Activated CD4-positive, alpha-beta T cell treated with anti-CD3 and anti-CD28 coated beads, Interleukin-10, Interleukin-2, amounts not matched to agents 100 ng/mL and 50 ng/mL, durations not matched to agents 16 hours and 8 hours (primary cell): Measurements from ENCODE around the gene VEPH1.
"Not testable (repeated sequence)": the region's sequence is repeated elsewhere in the genome, so short reads cannot be mapped to it uniquely, and the experiment has no call there.

Experiments used
- DNase-seq: peaks from one replicate; pipeline ENCODE4 v3.0.0-alpha.2; 2020

The VEPH1 gene

DNA sequence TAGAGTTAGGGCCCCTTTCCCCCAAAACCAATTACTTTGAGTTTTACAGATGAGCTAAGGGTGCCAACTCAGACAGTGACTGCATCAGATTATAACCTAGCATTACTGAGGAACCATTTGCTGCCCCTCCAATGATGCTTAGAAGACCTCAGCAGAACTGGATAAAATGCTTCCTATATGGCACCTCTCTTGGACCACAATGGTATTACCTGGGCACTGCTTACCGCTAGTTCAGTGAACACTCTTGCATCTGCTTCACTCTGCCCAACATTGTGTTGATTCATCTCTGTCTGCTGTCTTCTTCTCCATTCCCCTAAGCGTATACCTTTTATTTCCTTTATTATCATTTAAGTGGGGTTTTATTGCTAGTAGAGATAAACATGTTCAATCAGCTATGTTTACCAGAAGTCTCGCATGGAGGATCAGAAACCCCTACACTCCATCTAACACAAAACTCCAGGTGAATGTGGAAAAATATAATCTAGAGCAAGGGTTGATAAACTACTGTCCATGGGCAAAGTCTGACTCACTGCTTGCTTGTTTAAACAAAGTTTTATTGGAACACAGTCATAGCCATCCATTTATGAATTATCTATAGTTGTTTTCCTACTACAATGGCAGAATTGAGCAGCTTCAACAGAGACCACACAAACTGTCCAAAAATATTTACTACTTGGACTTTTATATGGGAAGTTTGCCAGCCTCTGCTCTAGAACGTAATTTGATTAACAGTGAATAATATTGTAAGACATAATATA lies 166.8 kb downstream of the VEPH1 start:
- no peak for DNase-seq

DNA sequence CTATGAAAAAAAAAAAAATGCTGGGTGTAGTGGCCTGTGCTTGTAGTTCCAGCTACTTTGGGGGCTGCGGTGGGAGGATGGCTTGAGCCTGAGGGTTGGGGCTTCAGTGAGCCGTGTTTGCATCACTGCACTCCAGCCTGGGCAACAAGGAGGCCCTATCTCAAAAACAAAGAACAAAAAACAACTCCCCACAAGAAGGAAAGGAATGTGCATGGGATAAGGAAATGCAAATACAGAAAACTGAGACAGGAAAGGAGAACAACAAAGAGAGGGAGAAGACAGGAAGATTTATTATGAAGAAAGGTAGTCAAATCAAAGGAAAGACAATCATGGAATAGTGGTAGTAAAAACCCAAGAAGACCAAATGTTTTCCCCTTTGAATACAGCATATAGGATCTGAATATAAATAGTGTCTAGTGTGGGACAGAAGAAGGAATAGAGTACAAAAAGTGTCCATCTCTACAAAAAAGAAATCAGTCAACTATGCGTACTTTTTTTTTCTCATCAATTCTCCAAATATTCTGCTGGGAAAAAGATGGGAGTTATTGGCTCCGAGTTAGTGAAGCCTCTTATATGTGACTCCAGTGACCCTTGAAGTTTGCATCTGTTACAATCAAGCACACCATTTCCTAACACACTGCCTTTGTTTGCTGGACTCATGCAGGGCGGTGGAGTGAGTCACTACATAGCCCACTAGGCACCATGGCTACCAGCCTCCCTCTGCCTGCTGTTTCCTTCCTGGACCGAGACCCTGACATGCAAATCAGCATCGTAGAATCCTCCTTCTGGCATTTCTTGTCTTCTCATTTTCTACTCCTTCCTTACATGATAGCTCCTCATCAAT lies 167.8 kb downstream of the VEPH1 start:
- no peak for DNase-seq

DNA sequence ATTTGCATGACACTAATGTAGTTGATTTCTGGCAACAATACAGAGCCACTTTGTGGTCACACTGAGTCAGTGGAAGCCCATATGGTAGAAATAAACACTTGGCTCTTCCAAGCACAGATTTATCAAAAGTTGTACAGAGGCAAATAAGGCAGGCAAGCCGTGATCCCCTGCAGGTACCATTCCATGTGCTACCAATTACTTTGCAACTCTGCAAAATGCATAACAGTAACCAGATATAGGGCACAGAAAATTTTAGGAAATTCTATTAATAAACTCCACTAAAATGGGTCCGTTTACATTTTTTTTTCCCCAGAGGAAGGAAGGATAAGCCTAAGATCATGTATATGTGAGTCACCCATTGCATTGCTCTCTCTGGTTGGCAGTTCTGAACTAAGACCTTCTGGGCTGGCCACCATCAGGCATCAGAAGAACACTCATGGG lies 169.6 kb downstream of the VEPH1 start:
- DNase-seq: no peak

DNA sequence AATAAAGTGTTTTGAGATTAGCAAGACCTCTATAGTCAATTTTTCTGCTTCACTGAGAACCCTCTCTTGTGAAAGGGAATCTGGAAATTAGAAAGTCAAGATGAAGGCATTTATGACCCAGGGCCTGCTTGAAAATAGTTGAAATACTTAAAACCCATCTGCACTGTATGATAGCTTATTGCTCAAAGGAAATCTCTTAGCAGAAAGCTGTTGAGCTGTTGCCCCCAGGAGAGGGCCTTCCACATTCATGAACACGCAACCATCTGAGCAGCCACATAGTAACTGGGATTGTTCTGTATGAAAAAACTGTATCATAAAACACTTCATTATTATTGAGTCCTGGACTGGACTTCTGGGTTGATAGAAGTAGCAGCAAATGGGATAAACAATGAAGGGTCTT lies 173.0 kb downstream of the VEPH1 start:
- no peak for DNase-seq

DNA sequence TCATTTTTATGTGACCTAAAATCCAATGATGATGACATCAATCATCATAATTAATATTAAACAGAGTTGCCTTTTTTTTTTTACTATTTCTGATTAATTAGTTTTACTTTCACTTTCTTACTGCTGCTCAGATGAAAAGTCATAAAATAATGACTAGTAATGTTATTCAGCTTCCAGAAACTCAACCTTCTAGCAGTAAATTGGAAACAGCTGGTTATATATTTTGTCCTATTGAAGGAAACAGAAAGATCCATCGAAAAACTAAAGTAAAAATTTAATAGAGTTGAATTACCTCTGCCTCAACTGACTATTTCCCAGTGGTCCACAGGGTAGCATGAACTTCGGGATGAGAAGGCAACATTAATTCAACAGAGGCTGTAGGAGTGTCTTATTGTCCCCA lies 173.7 kb downstream of the VEPH1 start:
- no peak for DNase-seq

DNA sequence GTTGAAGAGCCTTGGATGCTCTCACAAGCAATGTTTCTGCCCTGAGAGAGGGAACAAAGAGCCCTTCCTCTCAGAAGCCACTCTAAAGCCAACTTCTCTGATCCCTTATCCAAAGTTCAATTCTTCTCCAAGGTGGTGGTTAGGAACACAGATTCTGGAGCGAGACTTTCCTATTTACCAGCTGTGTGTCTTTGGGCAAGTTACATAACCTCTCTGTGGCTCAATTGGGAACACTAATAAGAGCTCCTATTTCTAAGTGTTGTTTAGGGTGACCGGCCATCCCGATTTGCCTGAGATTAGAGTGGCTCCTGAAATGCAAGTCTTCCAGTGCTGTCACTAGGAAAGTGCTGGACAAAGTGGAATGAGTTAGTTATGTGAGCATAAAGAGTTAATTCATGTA lies 175.4 kb downstream of the VEPH1 start:
- no peak for DNase-seq

DNA sequence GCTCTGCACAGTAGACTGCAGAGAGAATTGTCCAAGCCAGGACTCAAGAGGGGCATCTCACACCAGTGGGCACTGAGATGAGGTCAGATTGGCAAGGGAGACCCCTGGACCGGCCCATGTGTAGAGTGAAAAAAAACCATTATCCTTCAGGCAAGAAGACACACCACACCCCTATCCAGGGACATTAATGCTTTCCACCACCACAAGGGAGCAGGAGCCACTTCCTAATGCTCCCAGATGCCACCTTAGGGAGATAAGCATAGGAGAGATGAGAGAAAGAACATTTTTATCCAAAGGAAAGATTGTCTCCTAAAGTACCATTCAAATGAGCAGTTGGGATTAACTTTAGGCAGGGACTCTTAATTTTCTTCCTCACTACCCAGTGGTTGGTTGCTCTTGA lies 176.2 kb downstream of the VEPH1 start:
- DNase-seq: no peak

DNA sequence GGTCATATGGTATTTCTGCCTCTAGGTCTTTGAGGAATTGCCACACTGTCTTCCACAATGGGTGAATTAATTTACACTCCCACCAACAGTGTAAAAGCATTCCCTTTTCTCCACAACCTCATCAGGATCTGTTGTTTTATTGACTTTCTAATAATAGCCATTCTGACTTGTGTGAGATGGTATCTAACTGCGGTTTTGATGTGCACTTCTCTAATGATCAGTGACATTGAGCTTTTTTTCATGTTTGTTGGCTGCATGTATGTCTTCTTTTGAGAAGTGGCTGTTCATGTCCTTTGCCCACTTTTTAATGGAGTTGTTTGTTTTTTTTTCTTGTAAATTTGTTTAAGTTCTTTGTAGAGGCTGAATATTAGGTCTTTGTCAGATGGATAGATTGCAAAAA lies 178.3 kb downstream of the VEPH1 start:
- DNase-seq: not testable (repeated sequence)

DNA sequence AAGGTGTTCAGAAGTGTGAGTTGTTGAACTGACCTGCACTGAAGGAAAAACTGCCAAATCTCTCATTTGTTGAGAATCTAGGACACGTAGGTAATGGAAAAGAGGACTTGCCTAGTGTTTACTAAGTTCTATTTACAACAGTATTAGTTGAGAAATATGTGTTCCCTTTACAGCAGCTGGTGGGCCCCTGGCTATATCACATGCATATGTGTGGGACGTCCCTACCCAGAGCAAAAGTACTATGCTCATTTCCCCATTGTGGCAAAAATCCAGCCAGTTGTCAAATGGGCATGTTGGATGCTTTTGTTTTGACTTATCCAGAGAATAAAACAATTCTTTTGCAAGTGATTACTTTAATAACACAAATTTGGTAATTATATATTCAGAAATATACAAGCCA lies 179.9 kb downstream of the VEPH1 start:
- no peak for DNase-seq

DNA sequence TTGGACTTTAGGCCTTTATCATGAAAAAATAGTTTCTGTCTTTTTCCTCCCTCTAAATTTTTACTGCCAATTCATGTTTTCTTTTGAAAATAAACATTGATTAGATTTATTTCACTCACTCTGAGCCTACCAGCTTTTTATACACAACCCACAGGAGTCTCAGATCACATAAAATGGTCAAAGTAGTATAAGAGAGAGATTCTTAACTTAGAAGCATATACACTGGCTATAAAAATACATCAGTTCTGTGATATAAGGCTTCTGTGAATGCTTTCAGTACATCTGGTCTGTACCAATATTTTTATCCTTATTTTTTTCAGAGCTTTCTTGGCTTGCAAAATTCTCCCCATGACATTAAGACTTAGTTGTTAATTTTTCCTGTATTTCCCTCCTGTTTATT lies 183.5 kb downstream of the VEPH1 start:
- no peak for DNase-seq

DNA sequence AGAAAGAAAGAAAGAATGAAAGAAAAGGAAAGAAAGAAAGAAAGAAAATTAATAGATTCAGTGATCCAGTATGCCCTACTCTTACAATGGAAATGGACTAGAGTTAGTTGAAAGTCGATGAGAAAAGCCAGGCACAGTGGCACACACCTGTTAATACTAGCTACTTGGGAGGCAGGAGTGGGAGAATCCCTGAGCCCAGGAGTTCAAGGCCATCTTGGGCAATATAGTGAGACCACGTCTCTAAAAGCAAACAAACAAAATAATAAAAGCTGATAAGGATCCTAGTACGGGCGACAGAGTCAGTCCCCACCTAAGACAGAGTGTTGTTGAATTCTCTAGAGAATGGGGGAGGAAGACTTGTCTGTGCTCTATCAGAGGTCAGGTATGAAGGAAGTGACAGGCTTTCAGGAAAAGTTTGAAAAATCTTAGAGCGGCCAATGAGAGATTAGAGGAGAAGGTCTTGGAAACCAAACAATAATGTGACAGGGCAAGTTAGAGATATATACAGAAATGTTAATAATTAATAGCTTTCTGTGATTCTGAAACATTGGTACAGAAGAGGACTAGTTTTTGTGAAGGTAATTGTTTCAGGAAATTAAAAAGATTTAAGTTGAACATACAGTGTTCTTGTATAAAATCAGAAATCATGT lies 184.5 kb downstream of the VEPH1 start:
- DNase-seq: no peak

DNA sequence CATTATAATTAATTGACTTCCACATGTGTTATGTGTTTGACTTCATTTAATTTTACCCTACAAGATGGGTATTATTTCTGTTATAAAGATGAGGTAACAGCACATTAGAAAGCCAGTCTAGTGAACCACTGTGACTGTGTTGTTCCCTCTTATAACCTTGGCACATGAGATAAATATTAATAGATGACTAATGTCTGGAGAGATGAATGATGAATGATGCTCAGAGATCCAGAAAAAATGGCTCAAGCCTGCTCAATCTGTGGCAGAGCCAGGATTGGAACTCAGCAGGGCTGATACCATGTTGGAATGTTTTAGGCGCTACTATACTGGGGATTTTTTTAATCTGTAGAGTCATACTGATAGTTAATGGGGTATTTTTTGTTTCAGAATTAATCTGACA lies 185.3 kb downstream of the VEPH1 start:
- DNase-seq: no peak

DNA sequence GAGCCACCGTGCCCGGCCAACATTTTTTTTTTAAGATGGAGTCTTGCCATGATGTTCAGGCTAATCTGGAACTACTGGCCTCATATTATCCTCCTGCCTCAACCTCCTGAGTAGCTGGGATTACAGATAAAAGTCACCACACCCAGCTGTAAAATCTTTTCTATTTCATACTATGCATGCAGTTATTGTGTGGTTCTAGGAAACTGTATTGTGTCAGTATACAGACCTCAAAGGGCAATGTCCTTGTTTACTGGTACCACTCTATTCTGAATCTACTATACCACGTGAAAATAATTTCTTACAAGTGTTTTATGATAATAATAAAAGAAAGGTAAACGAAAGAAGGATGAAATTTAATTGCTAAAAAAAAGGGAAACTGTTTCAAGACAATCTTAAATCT lies 190.0 kb downstream of the VEPH1 start:
- DNase-seq: no peak

DNA sequence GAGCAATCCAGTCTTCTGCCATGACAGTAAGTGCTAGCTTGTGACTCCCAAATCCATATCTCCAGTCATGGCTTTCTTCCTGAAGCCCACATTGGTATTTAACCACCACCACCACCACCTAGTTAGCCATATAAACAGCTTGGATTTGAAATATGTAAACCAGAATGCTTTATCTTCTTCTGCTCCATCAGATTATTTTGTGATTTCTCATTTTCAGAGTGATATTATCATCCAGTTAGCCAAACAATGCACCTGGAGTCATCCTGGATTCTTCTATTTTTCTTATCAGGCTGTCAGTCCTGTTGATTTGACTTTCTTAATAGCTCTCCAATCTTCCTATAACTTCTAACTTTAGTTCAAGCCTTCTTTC lies 190.9 kb downstream of the VEPH1 start:
- DNase-seq: no peak

DNA sequence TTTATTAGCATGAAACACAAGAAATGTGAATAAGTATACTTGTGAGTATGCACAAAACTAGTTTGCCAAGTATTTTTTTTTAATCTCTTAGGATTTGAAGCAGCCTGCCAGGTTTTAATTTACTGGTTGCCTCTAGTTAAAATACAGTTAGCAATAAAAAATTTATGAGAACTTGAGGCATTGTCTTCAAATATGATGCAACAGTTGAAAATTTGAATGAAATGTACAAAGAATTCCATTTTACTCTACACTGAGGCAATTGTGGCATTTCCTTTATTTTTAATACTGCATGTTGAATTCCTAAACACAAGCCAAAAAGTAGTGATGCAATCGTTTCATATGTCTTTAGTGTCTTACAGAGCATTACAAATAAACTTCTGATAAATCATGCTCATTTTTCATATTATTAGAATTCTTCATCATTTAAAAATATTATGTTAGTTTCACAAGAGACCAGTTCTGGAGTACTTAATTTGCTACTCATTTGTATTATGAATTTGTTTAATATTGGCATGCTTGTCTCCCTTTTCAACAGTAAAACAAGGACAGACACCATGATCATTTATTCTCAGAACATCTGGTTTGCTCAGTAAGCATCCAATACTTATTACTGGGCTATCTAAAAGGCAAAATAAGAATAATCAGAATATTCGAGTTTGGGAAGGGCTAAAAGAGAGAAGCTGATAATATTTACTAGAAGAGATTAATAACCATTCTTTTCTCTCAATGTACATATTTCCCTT lies 191.4 kb downstream of the VEPH1 start:
- DNase-seq: no peak

DNA sequence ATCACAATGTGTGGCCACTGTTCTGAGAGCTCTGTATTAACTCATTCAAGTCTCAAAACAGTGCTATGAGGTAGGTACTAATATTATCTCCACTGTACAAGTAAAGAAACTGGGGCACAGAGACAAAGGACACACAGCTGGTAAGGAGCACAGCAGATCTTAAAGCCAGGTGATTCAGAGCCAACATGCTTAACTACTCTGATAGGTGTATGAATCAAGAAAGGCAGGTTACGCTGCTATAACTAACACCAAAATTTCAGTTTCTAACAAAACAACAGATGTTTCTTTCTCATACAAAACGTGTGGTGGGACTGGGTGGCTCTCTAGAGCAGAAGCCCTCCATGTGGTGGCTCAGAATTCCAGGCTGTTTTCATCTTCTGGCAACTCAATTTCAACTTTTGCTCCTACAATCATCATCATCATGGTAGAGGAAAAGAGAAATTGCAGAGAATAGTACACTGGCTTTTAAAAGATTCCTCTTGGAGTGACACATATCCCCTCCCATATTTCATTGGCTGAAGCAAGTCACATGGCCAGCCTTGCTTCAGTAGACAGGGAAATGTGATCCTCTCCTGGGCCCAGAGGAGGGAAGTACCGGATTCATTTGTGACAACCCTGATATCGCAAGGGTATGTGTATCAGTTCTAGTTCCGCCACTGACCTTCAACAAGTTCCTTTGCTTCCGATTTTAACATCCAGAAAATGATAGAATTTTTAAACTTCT lies 192.7 kb downstream of the VEPH1 start:
- DNase-seq: no peak

DNA sequence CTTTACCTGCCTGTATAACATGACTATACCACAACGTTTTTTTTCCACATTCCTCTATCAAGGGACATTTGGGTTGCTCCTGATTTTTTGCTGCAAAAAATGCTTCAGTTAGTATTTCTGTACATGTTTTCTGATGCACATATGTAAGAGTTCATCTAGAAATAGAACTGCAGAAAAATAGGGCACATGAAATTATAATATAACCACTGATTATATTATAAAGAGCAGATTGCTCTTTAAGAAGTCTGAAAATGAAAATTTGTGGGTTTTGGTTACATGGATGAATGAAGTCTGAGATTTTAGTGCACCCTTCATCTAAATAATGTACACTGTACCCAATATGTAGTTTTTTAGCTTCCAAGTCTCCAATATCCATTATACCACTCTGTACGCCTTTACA lies 196.7 kb downstream of the VEPH1 start:
- no peak for DNase-seq

DNA sequence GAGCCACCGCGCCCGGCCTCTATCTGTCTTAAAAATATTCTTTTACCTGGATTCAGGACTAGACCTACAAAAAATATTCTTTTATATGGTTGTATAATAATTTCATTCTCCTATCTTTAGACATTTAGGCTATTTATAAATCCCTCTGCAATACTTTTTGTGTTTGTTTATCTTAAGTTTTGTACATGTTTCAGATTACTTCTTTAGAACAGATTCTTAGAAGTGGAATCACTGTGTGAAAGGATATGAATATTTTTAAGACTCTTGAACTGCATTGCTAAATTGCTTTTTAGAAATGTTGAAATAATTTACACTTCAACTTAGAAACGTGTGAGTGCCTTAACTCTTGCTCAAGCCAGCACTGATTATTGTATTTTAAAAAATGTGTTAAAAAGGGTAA lies 197.8 kb downstream of the VEPH1 start:
- DNase-seq: no peak

DNA sequence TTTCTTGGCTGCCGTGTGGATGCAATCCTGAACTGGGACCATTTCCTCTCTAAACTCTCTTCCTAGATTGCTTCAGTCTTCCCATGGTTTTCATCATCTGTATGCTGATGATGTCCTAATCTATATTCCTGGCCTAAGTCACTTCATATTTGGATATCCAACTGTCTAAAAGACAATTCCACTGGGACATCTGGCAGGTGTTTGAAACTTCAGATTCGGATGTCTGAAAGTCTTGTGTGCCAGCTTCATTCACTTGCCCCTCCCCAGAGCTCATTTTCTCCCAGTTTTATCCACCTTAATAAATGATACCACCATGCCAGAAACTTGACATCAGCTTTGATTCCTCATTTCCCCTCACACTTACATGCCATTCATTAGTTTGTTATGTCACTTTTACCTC lies 201.5 kb downstream of the VEPH1 start:
- DNase-seq: no peak

DNA sequence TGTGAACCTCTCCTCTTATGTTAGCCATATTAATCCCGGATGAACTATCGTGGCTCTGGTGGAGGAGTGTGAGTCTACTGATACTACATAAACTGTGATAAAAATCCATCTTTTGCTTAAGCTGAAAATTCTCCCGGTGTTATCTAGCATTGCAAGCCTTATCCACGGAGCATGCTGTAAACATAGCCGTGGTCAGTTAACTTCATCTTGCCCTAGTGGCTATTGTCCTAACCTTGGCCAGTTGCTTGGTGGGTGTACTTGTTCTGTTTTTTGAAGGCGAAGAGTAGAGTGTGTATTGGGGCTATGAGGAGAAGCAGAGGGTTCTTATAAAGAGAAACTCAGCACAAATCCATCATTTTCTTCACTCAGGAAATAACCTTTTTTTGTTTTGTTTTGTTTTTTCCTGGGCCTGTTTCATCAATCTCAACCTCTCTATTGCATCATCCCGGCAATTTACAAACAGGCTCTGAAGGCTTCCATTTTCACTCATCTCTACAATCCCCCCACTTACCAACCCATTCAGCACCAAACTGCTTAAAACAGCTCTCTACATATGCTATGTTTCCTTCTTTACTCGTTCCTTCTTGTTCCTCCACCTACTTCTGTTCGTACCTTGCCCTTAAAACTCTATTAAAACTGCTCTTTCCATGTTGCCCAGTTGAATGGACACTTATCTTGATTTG lies 202.1 kb downstream of the VEPH1 start:
- no peak for DNase-seq

DNA sequence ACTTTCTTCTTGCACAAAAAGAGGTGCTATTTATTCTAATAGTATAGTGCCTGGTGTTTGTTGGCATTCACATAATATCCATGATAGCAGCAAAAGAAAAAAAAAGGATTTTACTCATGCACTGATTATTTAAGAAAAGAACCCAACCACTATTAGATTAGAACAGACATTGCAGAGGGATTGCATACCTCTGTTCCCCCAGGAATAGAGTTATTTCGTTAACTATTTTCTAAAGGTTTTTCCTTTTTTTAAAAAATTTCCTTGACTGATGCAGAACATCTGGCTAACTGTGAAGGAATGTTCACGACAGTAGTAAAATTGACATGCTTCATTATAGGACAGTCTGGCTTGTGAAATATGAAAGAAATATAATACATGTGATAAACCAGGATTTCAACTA lies 203.1 kb downstream of the VEPH1 start:
- DNase-seq: no peak

DNA sequence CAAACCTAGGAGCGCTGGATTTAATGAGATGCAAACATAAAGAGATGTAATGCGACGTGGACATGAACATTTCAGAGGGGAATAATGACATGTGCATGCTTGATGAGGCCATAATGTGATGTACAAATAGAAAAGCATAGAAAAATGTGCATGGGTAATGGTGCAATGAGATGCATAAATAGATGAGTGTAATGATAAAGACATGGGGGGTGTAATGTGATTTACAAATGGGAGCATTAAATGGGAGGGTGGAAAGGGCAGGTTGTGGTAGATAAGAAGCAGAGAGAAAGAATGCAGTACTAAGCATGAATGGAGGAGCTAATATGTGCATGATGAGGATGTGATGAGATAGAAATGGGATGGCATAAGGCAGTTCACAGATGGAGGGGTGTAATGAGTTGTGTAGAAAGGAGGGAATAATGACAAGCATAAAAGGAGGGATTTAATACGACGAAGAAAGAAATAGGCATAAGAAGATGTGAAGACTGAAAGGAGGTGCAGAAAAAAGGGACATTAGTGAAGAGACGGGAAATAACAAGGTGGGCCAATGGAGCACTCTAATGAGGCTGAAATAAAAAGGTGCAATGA lies 205.8 kb downstream of the VEPH1 start:
- DNase-seq: no peak
